NCI-H748 (cell line): ENCODE measurements around the gene BMERB1.
"Not testable (repeated sequence)": the region's sequence is repeated elsewhere in the genome, so short reads cannot be mapped to it uniquely, and the experiment has no call there.

ENCODE experiments used
- DNase-seq: peaks from one replicate; lab custom pipeline; 2025; ENCODE audit not compliant: unreplicated experiment; lab: John Stamatoyannopoulos, UW

The BMERB1 gene

GRCh38 chr16:15434425-15435215 lies at the start of gene BMERB1:
TSS of gene BMERB1 (plus strand) at chr16:15434588. CDS start at chr16:15434654, 66 bp downstream.
- peak; percentile 82 for DNase-seq

GRCh38 chr16:15388060-15388459 lies 46.3 kb upstream of the BMERB1 start:
- DNase-seq: not testable (repeated sequence)

- not testable (repeated sequence) for DNase-seq
These were observed 44.5 kb upstream of the BMERB1 start for GRCh38 chr16:15389916-15390315.

GRCh38 chr16:15393025-15393424 lies 41.4 kb upstream of the BMERB1 start:
- not testable (repeated sequence) for DNase-seq

- DNase-seq: not testable (repeated sequence)
These were observed 38.5 kb upstream of the BMERB1 start, which contains the start of gene MPV17L for GRCh38 chr16:15395631-15396508. TSS of gene MPV17L (plus strand) at chr16:15395754. CDS start at chr16:15395898, 144 bp downstream.

GRCh38 chr16:15396509-15396829 lies 37.9 kb upstream of the BMERB1 start:
- DNase-seq: not testable (repeated sequence)

GRCh38 chr16:15396948-15397594 lies 37.3 kb upstream of the BMERB1 start:
- no peak for DNase-seq

GRCh38 chr16:15398618-15399316 lies 35.6 kb upstream of the BMERB1 start:
- no peak for DNase-seq

- DNase-seq: no peak
These were observed 35.1 kb upstream of the BMERB1 start for GRCh38 chr16:15399317-15399716.

GRCh38 chr16:15400314-15400713 lies 34.1 kb upstream of the BMERB1 start:
- not testable (repeated sequence) for DNase-seq

GRCh38 chr16:15401972-15402371 lies 32.4 kb upstream of the BMERB1 start:
- DNase-seq: no peak

GRCh38 chr16:15403392-15403995 lies 30.9 kb upstream of the BMERB1 start:
- DNase-seq: no peak

- not testable (repeated sequence) for DNase-seq
These were observed 30.3 kb upstream of the BMERB1 start for GRCh38 chr16:15404091-15404490.

GRCh38 chr16:15404792-15405191 lies 29.6 kb upstream of the BMERB1 start:
- no peak for DNase-seq

- DNase-seq: not testable (repeated sequence)
These were observed 26.6 kb upstream of the BMERB1 start for GRCh38 chr16:15407756-15408155.

GRCh38 chr16:15409476-15409875 lies 24.9 kb upstream of the BMERB1 start:
- not testable (repeated sequence) for DNase-seq

- DNase-seq: no peak
These were observed 18.8 kb upstream of the BMERB1 start for GRCh38 chr16:15415511-15415985.

- DNase-seq: no peak
These were observed 17.2 kb upstream of the BMERB1 start for GRCh38 chr16:15417197-15417596.

GRCh38 chr16:15418206-15418605 lies 16.2 kb upstream of the BMERB1 start:
- DNase-seq: no peak

GRCh38 chr16:15421696-15422095 lies 12.7 kb upstream of the BMERB1 start:
- DNase-seq: not testable (repeated sequence)
